K562 treated with DMSO at 1 percent for 48 hours (cell line): ENCODE results near the gene PSD2. TPM values are rescaled to one million over a fixed set of nuclear protein-coding genes. Genes with fewer than 3 reads are reported as not detected.

Source experiments
- total RNA-seq: library from RNA; unstranded; fragments of 300-600 nt; gene quantifications from 2 replicates; pipeline ENCODE4 v1.2.3, GENCODE V29; 2022; ENCODE audit warnings: low replicate concordance; ENCODE audit errors: extremely low read depth

The PSD2 gene
- not detected in 2 replicates for total RNA-seq

DNA sequence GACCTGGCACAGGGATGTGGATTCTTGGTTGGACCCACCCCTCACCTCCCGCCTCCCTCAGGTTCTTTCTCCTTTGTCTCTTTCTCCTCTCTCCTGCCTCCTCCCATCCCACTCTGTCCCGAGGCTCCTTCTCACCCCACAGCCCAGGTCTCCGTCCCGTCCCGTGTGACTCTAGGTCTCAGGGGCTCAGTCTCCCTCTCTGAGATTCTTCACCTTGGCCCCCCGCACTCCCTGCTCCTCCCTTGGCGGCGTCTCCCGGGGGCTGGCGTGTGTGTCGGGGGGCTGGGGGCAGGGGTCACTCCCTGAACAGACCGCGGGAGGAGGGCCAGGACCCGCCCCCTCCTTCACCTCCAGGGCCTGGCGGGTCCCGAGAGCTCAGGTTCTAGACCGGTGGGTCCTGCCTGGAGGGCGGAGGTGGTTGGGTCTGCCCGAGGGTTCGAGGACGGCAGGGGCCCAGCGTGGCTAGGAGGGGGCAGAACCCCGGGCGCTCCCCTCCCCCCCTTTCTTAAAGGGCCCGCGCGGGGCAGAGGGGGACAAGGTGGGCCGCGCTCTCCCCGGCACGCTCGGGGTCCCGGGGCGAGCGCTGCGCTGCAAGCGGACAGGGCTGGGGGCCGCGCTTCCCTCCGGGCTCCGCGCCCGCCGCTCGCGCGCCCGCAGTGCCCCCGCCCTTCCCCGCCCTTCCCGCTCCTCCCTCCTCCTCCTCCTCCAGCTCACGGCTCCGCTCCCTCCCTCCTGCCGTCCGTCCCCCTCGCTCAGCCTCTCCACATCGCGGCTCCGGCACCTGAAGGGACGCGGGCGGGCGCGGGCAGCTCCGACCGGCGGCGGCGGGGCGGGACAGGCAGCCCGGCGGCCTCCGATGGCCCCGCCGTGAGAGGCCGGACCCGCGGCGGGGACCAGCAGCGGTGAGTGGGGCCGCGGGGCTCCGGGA lies at the start of gene PSD2:
PSD2 (plus strand) TSS at position 735 of the 928 bp plus-strand sequence. CDS start 13,633 bp downstream, outside the sequence.

Other genes starting within 250 kb of the PSD2 start
- gene UBE2D2, start 234.5 kb upstream of the PSD2 start, total RNA-seq: not detected in 2 replicates
- not detected in 2 replicates for gene CXXC5, start 147.5 kb upstream of the PSD2 start, total RNA-seq
- gene NRG2, start 247.5 kb downstream of the PSD2 start, total RNA-seq: not detected in 2 replicates